GM18867 (cell line): ENCODE results near the gene STK4.
A peak's percentile ranks its signal among the peaks of the same experiment; 100 is the strongest.

Source experiments
- ATAC-seq: cut with Tn5 transposase; IDR thresholded peaks from one replicate; pipeline ENCODE4 v1.9.1; 2021; ENCODE audit warnings: mild to moderate bottlenecking, moderate library complexity; ENCODE audit not compliant: unreplicated experiment

Gene STK4

GRCh38 chr20:44952731-44953130 is 13.6 kb upstream of the STK4 start:
- no peak for ATAC-seq

GRCh38 chr20:44954211-44954610 is 12.1 kb upstream of the STK4 start:
- no peak for ATAC-seq

GRCh38 chr20:44955270-44955669 is 11.0 kb upstream of the STK4 start:
- no peak for ATAC-seq

- ATAC-seq = no peak
Measured at GRCh38 chr20:44956410-44956809, 9.9 kb upstream of the STK4 start.

- ATAC-seq = no peak
Measured at GRCh38 chr20:44958276-44958675, 8.0 kb upstream of the STK4 start.

- no peak for ATAC-seq
Measured at GRCh38 chr20:44959082-44959637, 7.2 kb upstream of the STK4 start.

- peak; percentile 21 for ATAC-seq
Measured at GRCh38 chr20:44959638-44960102, 6.6 kb upstream of the STK4 start.

GRCh38 chr20:44960103-44960852 is 6.0 kb upstream of the STK4 start, which contains the start of gene TOMM34:
Gene TOMM34, minus strand, starts transcription at chr20:44960397. Its CDS starts 64 bp downstream, at chr20:44960333.
- peak; percentile 81 for ATAC-seq

- ATAC-seq = no peak
Measured at GRCh38 chr20:44961011-44961869, 5.1 kb upstream of the STK4 start.

- ATAC-seq = no peak
Measured at GRCh38 chr20:44961870-44962267, 4.4 kb upstream of the STK4 start.

GRCh38 chr20:44962483-44962882 is 3.8 kb upstream of the STK4 start:
- no peak for ATAC-seq

GRCh38 chr20:44963325-44964215 is 2.7 kb upstream of the STK4 start:
- no peak for ATAC-seq

- no peak for ATAC-seq
Measured at GRCh38 chr20:44965651-44966029, 672 bp upstream of the STK4 start.

GRCh38 chr20:44967207-44967807 is 995 bp downstream of the STK4 start:
- no peak for ATAC-seq

- ATAC-seq = no peak
Measured at GRCh38 chr20:44969300-44969894, 3.1 kb downstream of the STK4 start.

GRCh38 chr20:44970243-44970757 is 4.0 kb downstream of the STK4 start:
- ATAC-seq = no peak

GRCh38 chr20:44973053-44973452 is 6.7 kb downstream of the STK4 start:
- no peak for ATAC-seq

- ATAC-seq = no peak
Measured at GRCh38 chr20:44976698-44977097, 10.4 kb downstream of the STK4 start.

GRCh38 chr20:44979090-44979621 is 12.8 kb downstream of the STK4 start:
- ATAC-seq = peak; percentile 93
